Stomach smooth muscle (tissue), 2 donors: ENCODE results near the gene SMYD3.

ENCODE experiments used
- H3K27ac ChIP-seq: one replicate; pipeline ENCODE4 v1.7.0; 2013; ENCODE audit warnings: mild to moderate bottlenecking, low read length, inconsistent platforms
- H3K27me3 ChIP-seq, 2 donors: one replicate each; pipeline ENCODE4 v1.7.0; 2013; ENCODE audit warnings: low read length in 2 of 2; ENCODE audit not compliant: insufficient read depth in 2 of 2, control insufficient read depth in 1 of 2
- H3K36me3 ChIP-seq, 2 donors: one replicate each; pipeline ENCODE4 v1.7.0; 2013; ENCODE audit warnings: low read length in 2 of 2; ENCODE audit not compliant: control insufficient read depth in 2 of 2, insufficient read depth in 2 of 2
- H3K4me1 ChIP-seq: one replicate; pipeline ENCODE4 v1.7.0; 2013; ENCODE audit warnings: low read length; ENCODE audit not compliant: control insufficient read depth, insufficient read depth
- H3K4me3 ChIP-seq, 2 donors: one replicate each; pipeline ENCODE4 v1.7.0; 2013; ENCODE audit warnings: low read length in 2 of 2
- H3K9ac ChIP-seq, 2 donors: one replicate each; pipeline ENCODE4 v1.7.0; 2013; ENCODE audit warnings: low read length in 2 of 2, mild to moderate bottlenecking in 1 of 2
- H3K9me3 ChIP-seq, 2 donors: one replicate each; pipeline ENCODE4 v1.7.0; 2013; ENCODE audit warnings: low read length in 2 of 2; ENCODE audit not compliant: control insufficient read depth in 2 of 2
- donor health status: healthy.
- donor health status: Pancreatic carcinoma.

The SMYD3 gene

DNA sequence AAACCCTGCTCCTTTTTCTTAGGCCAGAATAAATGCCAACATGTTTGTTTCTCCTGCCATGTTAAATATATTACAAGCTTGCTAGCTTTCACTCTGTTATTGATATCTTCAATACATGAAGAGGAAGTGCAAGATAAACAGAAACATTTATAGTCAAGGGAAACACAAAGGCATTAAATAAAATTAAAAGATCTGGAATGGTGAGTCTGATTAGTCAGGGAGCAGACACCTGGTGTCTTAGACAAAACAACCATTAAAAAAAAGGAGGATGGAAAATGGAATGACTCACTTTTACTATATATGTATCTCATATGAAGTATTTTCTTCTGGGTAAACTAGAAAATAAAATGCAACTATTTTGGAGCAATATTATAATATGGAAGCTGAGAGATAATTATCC lies 123.3 kb downstream of the SMYD3 start:
- no peaks in the 10 kb centered on the region for H3K27me3 ChIP-seq

DNA sequence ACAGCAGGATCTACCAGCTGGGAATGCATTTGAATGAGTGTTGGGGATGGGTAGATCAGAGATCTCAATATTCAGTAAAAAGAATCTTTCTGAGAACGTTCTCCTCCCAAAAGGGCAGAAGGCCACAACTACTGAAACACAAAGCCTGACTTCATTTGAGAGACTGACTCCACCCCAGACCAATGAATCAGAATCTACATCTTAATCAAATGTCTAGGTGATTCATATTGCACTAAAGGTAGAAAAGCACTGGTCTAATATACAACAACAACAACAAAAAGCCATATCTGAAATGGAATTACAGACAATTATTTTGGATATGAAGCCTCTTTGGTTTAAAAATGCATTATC lies 123.9 kb downstream of the SMYD3 start:
- H3K27ac ChIP-seq = no peak overlapping the region
- H3K9me3 ChIP-seq = no peaks in the 10 kb centered on the region
- no peaks in the 10 kb centered on the region for H3K4me1 ChIP-seq
- no peaks in the 10 kb centered on the region for H3K27me3 ChIP-seq
- H3K4me3 ChIP-seq = no peak overlapping the region
- H3K9ac ChIP-seq = no peak overlapping the region
- no peaks in the 10 kb centered on the region for H3K36me3 ChIP-seq

More for the DNA sequence above, 123.3 kb downstream of the SMYD3 start:
- Histone ChIP-seq H3K36me3 (no peaks in the 10 kb centered on the region), H3K4me3 (no peak overlapping the region), H3K27ac (no peak overlapping the region), H3K9ac (no peak overlapping the region), H3K9me3 (no peaks in the 10 kb centered on the region), H3K4me1 (no peaks in the 10 kb centered on the region)

DNA sequence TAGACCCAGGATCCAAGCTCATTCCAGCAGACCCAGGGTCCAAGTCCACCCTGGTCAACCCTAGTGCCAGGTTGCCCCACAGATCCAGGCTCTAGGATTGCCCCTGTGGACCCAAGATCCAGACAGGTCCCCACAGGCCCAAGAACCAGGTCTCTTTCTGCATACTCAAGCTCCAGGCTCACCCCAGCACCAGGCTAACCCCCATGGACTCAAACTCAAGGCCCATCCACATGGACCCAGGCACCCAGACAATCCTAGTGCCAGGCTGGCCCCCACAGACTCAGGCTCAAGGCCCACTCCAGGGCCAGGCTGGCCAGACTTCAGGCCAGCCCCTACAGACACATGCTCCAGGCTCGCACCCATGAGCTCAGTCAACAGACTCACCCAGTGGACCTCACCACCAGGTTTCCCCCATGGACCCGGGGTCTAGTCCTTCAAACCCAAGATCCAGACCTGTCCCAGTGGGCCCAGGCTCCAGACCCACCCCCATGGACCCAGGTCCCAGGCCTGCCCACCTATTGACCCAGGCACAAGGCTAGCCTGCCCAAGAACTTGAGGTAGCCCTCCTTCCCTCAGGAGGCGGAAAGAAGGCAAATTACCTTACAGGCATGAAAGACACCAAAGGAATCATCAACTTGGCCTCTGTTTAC lies 124.4 kb downstream of the SMYD3 start:
- Histone ChIP-seq H3K4me3 (no peak overlapping the region), H3K27me3 (no peaks in the 10 kb centered on the region), H3K27ac (no peak overlapping the region), H3K4me1 (no peaks in the 10 kb centered on the region), H3K9me3 (no peaks in the 10 kb centered on the region), H3K36me3 (no peaks in the 10 kb centered on the region), H3K9ac (no peak overlapping the region)

DNA sequence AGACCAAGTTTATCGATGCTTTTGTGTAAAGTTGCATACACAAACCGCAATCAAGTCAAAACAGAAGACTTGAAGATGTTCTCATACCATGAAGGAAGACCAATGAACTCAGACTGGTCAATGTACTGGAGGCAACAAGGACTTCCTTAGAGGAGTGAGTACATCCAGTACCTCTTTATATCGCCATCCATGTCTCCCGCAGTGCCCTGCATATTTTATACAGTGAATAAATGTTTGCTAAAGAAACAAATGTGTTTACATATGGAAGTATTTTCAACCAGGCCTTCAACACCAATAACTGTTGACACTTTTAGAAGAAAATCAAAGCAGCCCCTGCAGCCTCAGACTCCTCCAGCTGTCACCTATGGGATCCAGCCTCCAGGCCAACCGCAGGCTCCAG lies 125.6 kb downstream of the SMYD3 start:
- H3K4me1 ChIP-seq = no peaks in the 10 kb centered on the region

DNA sequence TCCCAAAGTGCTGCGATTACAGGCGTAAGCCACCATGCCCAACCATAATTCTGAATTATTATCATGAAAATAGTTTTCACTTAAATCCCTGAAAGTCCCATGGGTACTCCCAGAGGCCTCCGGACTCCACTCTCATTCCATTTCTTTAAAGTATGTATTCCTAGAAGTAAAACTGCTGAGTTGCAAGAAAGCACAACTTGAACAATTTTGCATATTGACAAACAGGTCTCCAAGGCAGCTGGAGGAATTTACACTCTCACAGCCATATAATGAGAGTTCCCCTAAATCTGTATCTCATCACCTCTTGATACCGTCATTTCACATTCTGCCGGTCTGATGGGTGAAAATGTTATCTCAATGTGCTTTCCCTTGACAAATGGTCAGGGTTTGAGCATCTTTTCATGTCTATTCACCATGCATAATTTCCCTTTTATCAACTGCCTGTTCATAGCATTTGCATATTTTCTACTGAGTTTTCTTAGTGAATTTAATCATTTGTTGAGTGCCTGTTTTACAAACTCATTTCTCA lies 129.4 kb downstream of the SMYD3 start:
- no peak overlapping the region for H3K27ac ChIP-seq
- no peak overlapping the region for H3K9ac ChIP-seq
- H3K27me3 ChIP-seq = no peaks in the 10 kb centered on the region
- H3K9me3 ChIP-seq = no peaks in the 10 kb centered on the region
- H3K36me3 ChIP-seq = no peaks in the 10 kb centered on the region
- no peaks in the 10 kb centered on the region for H3K4me1 ChIP-seq
- no peak overlapping the region for H3K4me3 ChIP-seq

More for the DNA sequence above, 125.6 kb downstream of the SMYD3 start:
- Histone ChIP-seq H3K36me3 (no peaks in the 10 kb centered on the region), H3K4me3 (no peak overlapping the region), H3K27ac (no peak overlapping the region), H3K27me3 (no peaks in the 10 kb centered on the region), H3K9me3 (no peaks in the 10 kb centered on the region), H3K9ac (no peak overlapping the region)

DNA sequence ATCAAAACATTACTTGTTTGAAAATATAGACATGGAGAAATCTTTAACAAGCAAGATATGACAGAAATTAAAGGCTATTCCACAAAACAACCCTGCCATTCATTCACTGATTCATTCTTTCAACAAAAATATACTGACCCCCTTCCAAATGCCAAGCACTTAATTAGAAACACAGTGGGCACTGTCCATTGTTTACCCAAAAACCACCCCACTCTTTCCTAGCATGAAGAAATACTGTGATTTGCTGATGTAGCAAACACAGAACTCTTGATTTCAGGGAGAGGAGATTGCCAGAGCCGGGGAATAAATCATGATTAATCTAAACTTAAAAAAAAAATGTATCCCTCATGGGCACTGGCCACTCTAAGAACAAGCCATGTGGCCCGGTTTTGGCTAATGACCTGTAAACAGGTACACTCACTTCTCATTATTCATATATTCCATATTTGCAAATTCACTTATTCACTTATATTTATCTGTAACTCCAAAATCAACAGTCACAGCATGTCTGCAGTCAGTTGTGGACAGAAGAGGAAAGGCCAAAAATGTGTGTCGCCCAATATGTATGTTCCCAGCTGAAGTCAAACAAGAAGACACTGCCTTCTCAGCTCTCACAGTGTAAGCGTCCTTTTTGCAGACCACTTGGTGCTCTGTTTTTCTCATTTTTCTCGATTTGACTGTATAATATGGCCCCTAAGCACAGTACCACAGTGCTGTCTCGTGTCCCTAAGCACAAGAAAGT lies 133.1 kb downstream of the SMYD3 start:
- Histone ChIP-seq H3K27me3 (no peaks in the 10 kb centered on the region), H3K9me3 (no peaks in the 10 kb centered on the region), H3K9ac (no peak overlapping the region), H3K27ac (no peak overlapping the region), H3K4me1 (no peaks in the 10 kb centered on the region), H3K36me3 (no peaks in the 10 kb centered on the region), H3K4me3 (no peak overlapping the region)

DNA sequence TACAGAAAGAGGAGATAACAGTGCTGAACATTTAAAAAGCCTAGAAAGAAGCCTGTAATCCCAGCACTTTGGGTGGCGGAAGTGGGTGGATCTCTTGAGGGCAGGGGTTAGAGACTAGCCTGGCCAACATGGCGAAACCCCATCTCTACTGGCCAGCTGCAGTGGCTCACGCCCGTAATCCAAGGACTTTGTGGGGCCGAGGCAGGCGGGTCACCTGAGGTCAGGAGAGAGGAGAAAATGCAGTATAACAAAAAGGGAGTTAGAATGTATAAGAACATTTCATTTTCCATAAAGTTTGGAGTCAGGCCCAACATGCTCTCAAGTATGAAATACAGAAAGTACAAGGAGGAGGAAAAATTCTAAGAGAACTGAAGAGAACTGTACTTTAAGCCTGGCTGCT lies 134.5 kb downstream of the SMYD3 start:
- Histone ChIP-seq H3K36me3 (no peaks in the 10 kb centered on the region), H3K27ac (no peak overlapping the region)

DNA sequence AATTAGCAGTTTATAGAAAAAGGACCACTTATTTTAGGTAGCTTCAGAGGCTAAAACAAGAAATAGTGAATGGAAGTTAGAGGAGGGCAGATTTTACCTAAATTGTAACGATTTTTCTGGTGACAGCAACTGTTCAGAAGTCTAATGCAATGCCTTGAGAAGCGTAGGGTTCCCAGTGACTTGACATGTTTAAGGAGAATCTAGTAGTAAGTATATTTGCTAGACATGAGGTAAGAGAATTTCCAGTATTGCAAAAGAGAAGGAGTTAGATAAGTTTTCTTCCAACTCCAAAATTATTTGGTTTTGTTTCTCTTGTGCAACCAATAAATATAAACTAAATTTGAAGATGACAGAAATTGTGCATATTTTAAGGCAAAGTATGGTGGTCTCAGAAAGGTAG lies 140.0 kb downstream of the SMYD3 start:
- no peak overlapping the region for H3K9ac ChIP-seq
- no peak overlapping the region for H3K27ac ChIP-seq
- no peaks in the 10 kb centered on the region for H3K4me1 ChIP-seq
- no peaks in the 10 kb centered on the region for H3K36me3 ChIP-seq
- no peak overlapping the region for H3K4me3 ChIP-seq
- H3K27me3 ChIP-seq = no peaks in the 10 kb centered on the region
- H3K9me3 ChIP-seq = no peaks in the 10 kb centered on the region

More for the DNA sequence above, 134.5 kb downstream of the SMYD3 start:
- Histone ChIP-seq H3K4me3 (no peak overlapping the region), H3K9ac (no peak overlapping the region), H3K4me1 (no peaks in the 10 kb centered on the region), H3K27me3 (no peaks in the 10 kb centered on the region), H3K9me3 (no peaks in the 10 kb centered on the region)

DNA sequence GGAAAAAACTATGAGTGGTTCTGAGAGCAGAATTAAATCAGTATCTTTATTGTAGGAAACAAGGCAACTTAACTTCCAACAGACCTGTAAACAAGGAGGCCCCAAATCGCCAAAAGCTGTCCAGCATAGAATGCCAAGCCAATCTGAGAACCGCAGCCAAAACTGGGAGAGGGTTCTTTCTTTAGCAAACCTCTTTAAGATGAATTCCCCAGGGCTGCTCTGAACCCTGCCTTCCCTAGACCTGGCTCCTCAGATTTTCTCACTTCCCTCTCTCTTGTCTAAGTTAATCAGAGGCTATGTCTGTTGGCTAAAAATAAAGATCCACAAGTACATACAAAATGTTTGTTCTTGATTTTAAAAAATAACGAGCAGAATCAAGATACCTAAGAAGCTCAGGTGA lies 141.4 kb downstream of the SMYD3 start:
- H3K36me3 ChIP-seq = no peaks in the 10 kb centered on the region
- no peaks in the 10 kb centered on the region for H3K27me3 ChIP-seq
- H3K4me3 ChIP-seq = no peak overlapping the region
- H3K9me3 ChIP-seq = no peaks in the 10 kb centered on the region
- no peak overlapping the region for H3K27ac ChIP-seq
- no peaks in the 10 kb centered on the region for H3K4me1 ChIP-seq
- H3K9ac ChIP-seq = no peak overlapping the region

DNA sequence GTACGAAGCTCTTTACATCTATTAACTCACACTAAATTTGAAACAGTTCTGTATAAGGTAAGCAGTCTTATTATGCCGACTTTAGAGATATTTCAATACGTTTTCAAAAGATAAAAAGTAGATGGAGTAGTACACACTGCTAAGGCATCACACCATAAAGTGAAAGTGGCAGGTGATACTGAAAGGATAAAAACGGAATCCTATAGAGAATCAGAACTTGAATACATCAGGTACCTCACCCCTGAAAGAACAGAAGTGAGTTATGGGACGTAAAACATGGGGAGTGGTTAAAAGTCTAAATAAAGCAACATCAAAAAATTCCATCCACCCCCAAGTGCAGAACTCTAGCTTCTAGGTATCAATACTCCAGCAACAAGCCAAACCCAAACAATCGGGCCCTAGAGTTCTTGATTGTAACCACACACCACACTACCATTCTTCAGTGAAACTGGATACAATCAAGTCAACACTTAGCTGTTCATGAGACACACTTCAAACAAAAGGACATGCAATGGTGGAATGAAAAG lies 142.6 kb downstream of the SMYD3 start:
- Histone ChIP-seq H3K27me3 (no peaks in the 10 kb centered on the region), H3K9me3 (no peaks in the 10 kb centered on the region), H3K4me3 (no peak overlapping the region), H3K36me3 (no peaks in the 10 kb centered on the region), H3K27ac (no peak overlapping the region), H3K9ac (no peak overlapping the region), H3K4me1 (no peaks in the 10 kb centered on the region)
